ENCODE data around the gene NOS3.
"Not testable (repeated sequence)": the region's sequence is repeated elsewhere in the genome, so short reads cannot be mapped to it uniquely, and the experiment has no call there.

Gene NOS3

DNA sequence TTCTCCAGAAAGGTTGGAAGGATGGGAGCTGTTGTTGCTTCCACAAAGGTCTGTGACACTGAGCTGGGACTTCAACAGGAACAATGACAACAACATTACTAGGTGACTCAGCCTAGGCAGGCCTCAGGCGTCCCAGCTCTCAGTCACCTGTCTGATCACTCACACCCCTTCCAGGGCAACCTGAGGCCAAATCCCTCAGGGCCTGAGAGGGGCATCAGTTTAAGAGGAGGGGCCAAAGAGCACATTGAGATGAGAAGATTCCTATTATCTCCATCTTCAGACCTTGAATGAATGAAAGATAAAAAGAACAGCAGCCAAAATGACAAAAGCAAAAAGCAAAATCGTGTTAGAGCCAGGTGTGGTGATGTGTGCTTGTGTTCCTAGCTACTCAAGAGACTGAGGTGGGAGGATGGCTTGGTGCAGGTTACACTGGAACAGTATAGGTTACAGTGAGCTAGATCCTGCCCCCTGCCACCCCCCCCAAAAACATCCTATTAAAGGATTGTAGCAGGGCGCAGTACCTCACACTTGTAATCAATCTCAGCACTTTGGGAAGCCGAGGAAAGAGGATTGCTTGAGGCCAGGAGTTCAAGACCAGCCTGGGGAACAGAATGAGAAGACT is 33.7 kb downstream of the NOS3 start, which contains the start of gene ATG9B:
Gene ATG9B (minus strand): TSS at position 60 of the 622 bp plus-strand sequence. CDS start 71 bp downstream, outside the sequence.
- no peak for DNase-seq (ENCODE audit: low read depth, low spot score)
- H3K9ac ChIP-seq (ENCODE audit: insufficient read length, low read depth): no peak within 1 kb of the TSS
- TF ChIP-seq ZNF274 (IDR thresholded peaks at IDR 0.05; ENCODE audit: low read depth, low read length) (no peak), YY1 (IDR thresholded peaks at IDR 0.05; ENCODE audit: insufficient read depth, insufficient read length) (no peak)

DNA sequence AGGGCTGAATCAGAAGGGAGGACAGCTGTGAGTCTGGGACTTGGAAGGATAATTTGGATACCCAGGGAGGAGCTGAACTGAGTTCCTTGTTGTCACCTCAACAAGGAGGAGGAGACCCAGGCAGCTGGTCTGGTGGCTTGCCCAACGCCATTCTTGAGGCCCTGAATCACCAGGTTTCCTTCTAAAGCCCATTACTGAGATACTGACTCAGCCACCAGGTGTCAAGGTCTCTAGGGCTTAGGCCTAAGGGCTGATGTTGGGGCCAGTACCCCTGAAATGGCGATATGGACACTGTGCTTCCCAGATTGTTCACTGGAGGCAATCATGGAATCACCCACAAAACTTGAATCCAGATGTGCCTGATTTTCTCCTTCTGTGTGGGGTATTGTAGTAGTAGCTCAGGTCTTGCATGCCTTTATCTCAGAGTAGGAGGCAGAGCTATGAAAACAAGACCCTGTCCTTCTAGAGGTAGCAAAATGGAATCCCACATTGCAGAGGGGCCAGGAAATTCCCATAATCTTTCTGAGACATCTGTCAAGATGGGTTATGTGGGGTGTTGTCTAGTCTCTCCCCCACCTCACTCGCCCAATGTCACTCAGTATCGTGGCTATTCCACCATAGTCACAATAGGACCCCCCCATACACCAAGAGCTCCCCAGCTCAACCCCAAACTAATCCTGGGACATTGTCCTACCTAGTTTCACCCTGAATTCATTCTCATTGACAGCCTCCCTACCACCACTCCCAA is 35.3 kb downstream of the NOS3 start:
- no peaks in the 10 kb centered on the region for H3K9me3 ChIP-seq (ENCODE audit: insufficient read depth, low read length)
- no peaks in the 10 kb centered on the region for H3K27me3 ChIP-seq (ENCODE audit: insufficient read depth, insufficient read length)
- H3K36me3 ChIP-seq (ENCODE audit: insufficient read depth, insufficient read length, low read length): peaks cover 6% of the 10 kb centered on the region
- no peak overlapping the region for H3K4me3 ChIP-seq (ENCODE audit: insufficient read length, low read depth)
- H3K4me1 ChIP-seq (ENCODE audit: insufficient read depth, insufficient read length): peaks cover 16% of the 10 kb centered on the region
- DNase-seq (ENCODE audit: low read depth, low spot score): no peak
- H3K9ac ChIP-seq (ENCODE audit: insufficient read length, low read depth): peak overlapping the region; percentile 23
- TF ChIP-seq YY1 (IDR thresholded peaks at IDR 0.05; ENCODE audit: insufficient read depth, insufficient read length) (no peak), SUZ12 (IDR thresholded peaks at IDR 0.05; ENCODE audit: extremely low read depth, insufficient read depth, insufficient read length) (no peak), ZNF274 (IDR thresholded peaks at IDR 0.05; ENCODE audit: low read depth, low read length) (no peak)

More for the DNA sequence above, 33.7 kb downstream of the NOS3 start, which contains the start of gene ATG9B:
- Histone ChIP-seq H3K9me3 (ENCODE audit: insufficient read depth, low read length) (no peaks in the 10 kb centered on the region), H3K27me3 (ENCODE audit: insufficient read depth, insufficient read length) (no peaks in the 10 kb centered on the region), H3K4me3 (ENCODE audit: insufficient read length, low read depth) (no peak within 1 kb of the TSS), H3K36me3 (ENCODE audit: insufficient read depth, insufficient read length, low read length) (peaks cover 2% of the 10 kb centered on the region), H3K4me1 (ENCODE audit: insufficient read depth, insufficient read length) (peaks cover 23% of the 10 kb centered on the region)

DNA sequence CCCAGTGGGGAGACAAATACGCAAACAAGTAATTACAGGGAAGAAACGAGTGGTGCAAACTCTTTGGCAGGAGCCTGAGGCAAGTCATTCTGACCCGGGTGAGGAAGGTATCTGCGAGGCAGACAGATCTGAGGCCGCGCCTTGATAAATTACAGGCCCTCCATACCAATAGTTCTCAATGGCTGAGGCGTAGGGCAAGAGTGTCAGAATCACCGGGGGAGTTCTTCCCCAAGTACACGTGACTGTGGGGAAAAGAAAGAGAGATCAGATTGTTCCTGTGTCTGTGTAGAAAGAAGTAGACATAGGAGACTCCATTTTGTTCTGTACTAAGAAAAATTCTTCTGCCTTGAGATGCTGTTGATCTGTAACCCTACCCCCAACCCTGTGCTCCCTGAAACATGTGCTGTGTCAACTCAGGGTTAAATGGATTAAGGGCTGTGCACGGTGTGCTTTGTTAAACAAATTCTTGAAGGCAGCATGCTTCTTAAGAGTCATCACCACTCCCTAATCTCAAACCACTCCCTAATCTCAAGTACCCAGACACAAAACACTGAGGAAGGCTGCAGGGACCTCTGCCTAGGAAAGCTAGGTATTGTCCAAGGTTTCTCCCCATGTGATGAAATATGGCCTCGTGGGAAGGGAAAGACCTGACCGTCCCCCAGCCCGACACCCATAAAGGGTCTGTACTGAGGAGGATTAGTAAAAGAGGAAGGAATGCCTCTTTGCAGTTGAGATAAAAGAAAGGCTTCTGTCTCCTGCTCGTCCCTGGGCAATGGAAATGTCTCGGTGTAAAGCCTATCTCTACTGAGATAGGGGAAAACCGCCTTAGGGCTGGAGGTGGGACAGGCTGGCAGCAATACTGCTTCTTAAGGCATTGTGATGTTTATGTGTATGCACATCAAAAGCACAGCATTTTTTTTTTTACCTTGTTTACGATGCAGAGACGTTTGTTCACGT is 36.2 kb downstream of the NOS3 start:
- H3K9ac ChIP-seq (ENCODE audit: insufficient read length, low read depth): peak overlapping the region; percentile 36

DNA sequence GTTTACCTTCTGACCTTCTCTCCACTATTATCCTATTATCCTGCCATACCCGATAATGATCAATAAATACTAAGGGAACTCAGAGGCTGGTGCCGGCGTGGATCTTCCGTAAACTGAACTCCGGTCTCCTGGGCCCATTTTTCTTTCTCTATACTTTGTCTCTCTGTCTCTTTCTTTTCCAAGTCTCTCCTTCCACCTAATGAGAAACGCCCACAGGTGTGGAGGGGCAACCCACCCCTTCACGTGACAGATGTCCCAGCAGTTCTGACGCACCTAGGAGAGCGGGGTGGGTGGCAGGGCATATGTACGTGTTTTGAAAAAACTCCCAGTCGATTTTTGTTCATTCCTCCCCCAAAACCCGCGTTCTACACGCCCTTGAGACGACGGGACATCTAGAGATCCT is 36.9 kb downstream of the NOS3 start:
- H3K9ac ChIP-seq (ENCODE audit: insufficient read length, low read depth): peak overlapping the region; percentile 36
- H3K4me1 ChIP-seq (ENCODE audit: insufficient read depth, insufficient read length): peaks cover 15% of the 10 kb centered on the region
- H3K36me3 ChIP-seq (ENCODE audit: insufficient read depth, insufficient read length, low read length): peaks cover 19% of the 10 kb centered on the region
- DNase-seq (ENCODE audit: low read depth, low spot score); H3K9me3 ChIP-seq (ENCODE audit: insufficient read depth, low read length); H3K27me3 ChIP-seq (ENCODE audit: insufficient read depth, insufficient read length): not testable (repeated sequence)
- H3K4me3 ChIP-seq (ENCODE audit: insufficient read length, low read depth): peak overlapping the region; percentile 31

More for the DNA sequence above, 36.2 kb downstream of the NOS3 start:
- peaks cover 15% of the 10 kb centered on the region for H3K4me1 ChIP-seq (ENCODE audit: insufficient read depth, insufficient read length)
- peak overlapping the region; percentile 31 for H3K4me3 ChIP-seq (ENCODE audit: insufficient read length, low read depth)
- not testable (repeated sequence) for DNase-seq (ENCODE audit: low read depth, low spot score); H3K27me3 ChIP-seq (ENCODE audit: insufficient read depth, insufficient read length); H3K9me3 ChIP-seq (ENCODE audit: insufficient read depth, low read length)
- H3K36me3 ChIP-seq (ENCODE audit: insufficient read depth, insufficient read length, low read length): peaks cover 16% of the 10 kb centered on the region

DNA sequence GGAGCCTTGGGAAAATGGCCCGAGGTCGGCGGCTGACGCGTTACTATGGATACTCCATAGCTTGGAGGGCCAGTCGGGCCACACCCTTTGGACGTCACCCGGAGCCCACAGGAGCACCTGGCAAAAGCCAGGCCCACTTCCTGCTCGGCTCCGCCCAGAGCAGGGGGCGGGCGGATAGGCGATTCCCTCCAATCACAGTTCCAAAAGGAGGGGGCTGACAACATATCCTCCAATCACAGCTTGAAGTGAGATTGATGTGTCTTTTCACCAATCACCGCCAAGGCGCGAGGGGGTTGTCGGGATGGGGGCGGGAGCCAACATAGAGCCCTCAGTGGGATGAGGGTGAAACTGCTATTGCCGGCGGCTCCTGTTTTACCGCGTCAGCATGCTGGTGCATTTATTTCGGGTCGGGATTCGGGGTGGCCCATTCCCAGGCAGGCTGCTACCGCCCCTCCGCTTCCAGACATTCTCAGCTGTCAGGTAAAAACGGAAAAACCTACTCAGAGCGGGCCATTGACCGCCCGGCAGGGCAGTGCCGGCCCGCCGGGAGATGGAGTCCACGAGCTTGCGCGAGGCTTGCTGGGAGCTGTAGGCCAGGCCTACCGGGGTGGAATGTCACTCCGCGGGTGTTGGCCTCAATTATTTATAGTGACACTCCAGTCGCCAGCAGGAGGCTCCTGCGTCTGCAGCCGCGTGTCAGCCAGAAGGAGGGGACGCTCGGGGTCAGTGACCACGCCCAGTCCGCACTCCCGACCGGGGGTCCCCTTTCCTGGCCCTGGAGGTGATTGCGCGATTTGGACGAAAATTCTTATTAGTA is 37.5 kb downstream of the NOS3 start, which contains the start of gene ABCB8:
Gene ABCB8 (plus strand): TSS at position 320 of the 817 bp plus-strand sequence. CDS start 66 bp downstream, at position 386.
- Histone ChIP-seq H3K4me1 (ENCODE audit: insufficient read depth, insufficient read length) (peaks cover 12% of the 10 kb centered on the region), H3K9me3 (ENCODE audit: insufficient read depth, low read length) (no peaks in the 10 kb centered on the region), H3K27me3 (ENCODE audit: insufficient read depth, insufficient read length) (no peaks in the 10 kb centered on the region), H3K4me3 (ENCODE audit: insufficient read length, low read depth) (peak within 1 kb of the TSS; percentile 84), H3K9ac (ENCODE audit: insufficient read length, low read depth) (peak within 1 kb of the TSS; percentile 75), H3K36me3 (ENCODE audit: insufficient read depth, insufficient read length, low read length) (peaks cover 25% of the 10 kb centered on the region)
- DNase-seq (ENCODE audit: low read depth, low spot score): peak; percentile 98
- TF ChIP-seq YY1 (IDR thresholded peaks at IDR 0.05; ENCODE audit: insufficient read depth, insufficient read length): peak; percentile 24
- TF ChIP-seq SUZ12 (IDR thresholded peaks at IDR 0.05; ENCODE audit: extremely low read depth, insufficient read depth, insufficient read length): no peak
- TF ChIP-seq ZNF274 (IDR thresholded peaks at IDR 0.05; ENCODE audit: low read depth, low read length): no peak

DNA sequence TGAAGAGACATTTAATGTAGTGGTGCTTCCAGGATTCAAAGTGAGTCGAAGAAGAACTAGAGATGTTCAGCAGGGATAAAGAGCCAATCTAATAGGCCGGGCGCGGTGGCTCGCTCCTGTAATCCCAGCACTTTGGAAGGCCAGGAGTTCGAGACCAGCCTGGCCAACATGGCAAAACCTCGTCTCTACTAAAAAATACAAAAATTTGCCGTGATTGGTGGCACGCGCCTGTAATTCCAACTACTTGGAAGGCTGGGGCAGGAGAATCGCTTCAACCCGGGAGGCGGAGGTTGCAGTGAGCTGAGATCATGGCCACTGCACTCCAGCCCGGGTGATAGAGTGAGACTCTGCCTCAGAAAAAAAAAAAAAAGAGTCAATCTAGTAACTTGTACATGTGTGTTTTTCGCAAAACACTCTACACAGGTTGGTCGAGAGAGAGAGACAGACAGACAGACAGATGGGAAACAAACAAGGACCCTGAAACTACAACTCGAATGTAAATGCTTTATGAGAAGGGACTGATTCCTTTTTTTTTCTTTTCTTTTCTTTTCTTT is 38.2 kb downstream of the NOS3 start:
- Histone ChIP-seq H3K27me3 (ENCODE audit: insufficient read depth, insufficient read length) (no peaks in the 10 kb centered on the region), H3K4me3 (ENCODE audit: insufficient read length, low read depth) (peak overlapping the region; percentile 84), H3K4me1 (ENCODE audit: insufficient read depth, insufficient read length) (peaks cover 7% of the 10 kb centered on the region), H3K9ac (ENCODE audit: insufficient read length, low read depth) (peak overlapping the region; percentile 75), H3K36me3 (ENCODE audit: insufficient read depth, insufficient read length, low read length) (peaks cover 31% of the 10 kb centered on the region), H3K9me3 (ENCODE audit: insufficient read depth, low read length) (no peaks in the 10 kb centered on the region)
- no peak for TF ChIP-seq YY1 (IDR thresholded peaks at IDR 0.05; ENCODE audit: insufficient read depth, insufficient read length)
- TF ChIP-seq SUZ12 (IDR thresholded peaks at IDR 0.05; ENCODE audit: extremely low read depth, insufficient read depth, insufficient read length): no peak
- TF ChIP-seq ZNF274 (IDR thresholded peaks at IDR 0.05; ENCODE audit: low read depth, low read length): no peak
- no peak for DNase-seq (ENCODE audit: low read depth, low spot score)
